ENCODE measurements around the gene SLC15A1. TPM values are rescaled to one million over a fixed set of nuclear protein-coding genes. Genes with fewer than 3 reads are reported as not detected.
A peak's percentile ranks its signal among the peaks of the same experiment; 100 is the strongest.

The SLC15A1 gene
- total RNA-seq, 2 donors from 2014 or later: 7.8 to 12.2 TPM

- ATAC-seq: peak; percentile 78
- H3K27me3 ChIP-seq: peaks cover 0 to 6% of the 10 kb centered on the region in 2 donors
- intact Hi-C loops (cut with DNase I): no loop called here
Measured at GRCh38 chr13:98751367-98751782, 1.1 kb downstream of the SLC15A1 start.

GRCh38 chr13:98749501-98749900, 3.0 kb downstream of the SLC15A1 start:
- TF ChIP-seq POLR2A (IDR thresholded peaks at IDR 0.05) (no peak), CTCF (IDR thresholded peaks at IDR 0.05) (no peak)
- H3K4me1 ChIP-seq: peaks cover 15% of the 10 kb centered on the region
- peaks cover 0 to 6% of the 10 kb centered on the region in 2 donors for H3K27me3 ChIP-seq
- ATAC-seq (no peak), DNase-seq (no peak)
- no peaks in the 10 kb centered on the region for H3K9me3 ChIP-seq
- no peak overlapping the region for H3K27ac ChIP-seq
- H3K4me3 ChIP-seq: no peak overlapping the region
- no peaks in the 10 kb centered on the region for H3K36me3 ChIP-seq (replicated peaks in 1 of 2; ENCODE audit: insufficient read depth in 1 of 2, low read depth in 2 of 2)
- intact Hi-C loops (cut with DNase I): no loop called here
- WGBS, 2 donors: 67 to 68% methylated on average over 3 of the region's 3 CpGs

More at GRCh38 chr13:98751367-98751782, 1.1 kb downstream of the SLC15A1 start:
- Histone ChIP-seq H3K9me3 (no peaks in the 10 kb centered on the region), H3K4me3 (no peak overlapping the region), H3K36me3 (replicated peaks in 1 of 2; ENCODE audit: insufficient read depth in 1 of 2, low read depth in 2 of 2) (no peaks in the 10 kb centered on the region), H3K27ac (peak overlapping the region in 3 of 4 donors; percentile 11 to 71 (median 43)), H3K4me1 (peaks cover 15% of the 10 kb centered on the region)
- DNase-seq: peak; percentile 29 to 60 (median 48)
- TF ChIP-seq POLR2A (IDR thresholded peaks at IDR 0.05) (peak; percentile 8 to 56 (median 47)), CTCF (IDR thresholded peaks at IDR 0.05) (peak in 2 of 7 experiments; percentile 18 to 24)
- 30 to 45% methylated on average over 3 to 8 of the region's 8 CpGs for WGBS, 2 donors

- no peak for DNase-seq
- ATAC-seq: no peak
- H3K27me3 ChIP-seq: no peaks in the 10 kb centered on the region
- peaks cover 6% of the 10 kb centered on the region for H3K4me1 ChIP-seq
- no peak for TF ChIP-seq POLR2A (IDR thresholded peaks at IDR 0.05)
- TF ChIP-seq CTCF (IDR thresholded peaks at IDR 0.05): no peak
- intact Hi-C loops (cut with DNase I): no loop called here
- H3K27ac ChIP-seq: no peak overlapping the region
- H3K4me3 ChIP-seq: no peak overlapping the region
- 80 to 90% methylated on average over 8 of the region's 8 CpGs for WGBS, 2 donors
- H3K36me3 ChIP-seq (replicated peaks in 1 of 2; ENCODE audit: insufficient read depth in 1 of 2, low read depth in 2 of 2): no peaks in the 10 kb centered on the region
- no peaks in the 10 kb centered on the region for H3K9me3 ChIP-seq
Measured at GRCh38 chr13:98746968-98747367, 5.5 kb downstream of the SLC15A1 start.

- DNase-seq (no peak), ATAC-seq (no peak)
- 67 to 80% methylated on average over 2 of the region's 2 CpGs for WGBS, 2 donors
- Histone ChIP-seq H3K27ac (no peak overlapping the region), H3K4me3 (no peak overlapping the region), H3K27me3 (no peaks in the 10 kb centered on the region), H3K36me3 (replicated peaks in 1 of 2; ENCODE audit: insufficient read depth in 1 of 2, low read depth in 2 of 2) (no peaks in the 10 kb centered on the region), H3K9me3 (peaks cover 0 to 2% (median 0%) of the 10 kb centered on the region in 3 donors), H3K4me1 (no peaks in the 10 kb centered on the region)
- TF ChIP-seq CTCF (IDR thresholded peaks at IDR 0.05) (no peak), POLR2A (IDR thresholded peaks at IDR 0.05) (no peak)
- intact Hi-C loops (cut with DNase I): no loop called here
Measured at GRCh38 chr13:98743377-98743776, 9.1 kb downstream of the SLC15A1 start.

GRCh38 chr13:98742961-98743360, 9.5 kb downstream of the SLC15A1 start:
- Histone ChIP-seq H3K36me3 (replicated peaks in 1 of 2; ENCODE audit: insufficient read depth in 1 of 2, low read depth in 2 of 2) (no peaks in the 10 kb centered on the region), H3K27ac (no peak overlapping the region), H3K4me3 (no peak overlapping the region), H3K4me1 (no peaks in the 10 kb centered on the region), H3K27me3 (no peaks in the 10 kb centered on the region), H3K9me3 (peaks cover 0 to 5% (median 0%) of the 10 kb centered on the region in 3 donors)
- intact Hi-C loops (cut with DNase I): no loop called here
- TF ChIP-seq POLR2A (IDR thresholded peaks at IDR 0.05) (no peak), CTCF (IDR thresholded peaks at IDR 0.05) (no peak)
- DNase-seq: no peak
- no peak for ATAC-seq
- WGBS, 2 donors: 92% methylated on average over 5 of the region's 5 CpGs
